H9 (cell line): Measurements from ENCODE around the gene ZNHIT6. TPM values are rescaled to one million over a fixed set of nuclear protein-coding genes. Genes with fewer than 3 reads are reported as not detected.
A peak's percentile ranks its signal among the peaks of the same experiment; 100 is the strongest.

Experiments
- DNase-seq: peaks from one replicate; pipeline ENCODE4 v3.0.0-alpha.2; 2017
- H2AFZ ChIP-seq: one replicate; pipeline ENCODE4 v1.6.1; 2013; ENCODE audit warnings: mild to moderate bottlenecking, low read length, control low read depth, moderate library complexity
- H2AK5ac ChIP-seq: 2 replicates; pipeline ENCODE4 v1.6.1; 2013; ENCODE audit warnings: low read length, control low read depth, mixed read lengths; ENCODE audit not compliant: insufficient read length
- H2BK120ac ChIP-seq: one replicate; pipeline ENCODE4 v1.6.1; 2013; ENCODE audit warnings: low read depth, mild to moderate bottlenecking, low read length, control low read depth, inconsistent platforms; ENCODE audit not compliant: poor library complexity, severe bottlenecking
- H2BK12ac ChIP-seq: 2 replicates; pipeline ENCODE4 v1.6.1; 2013; ENCODE audit warnings: low read length, control low read depth, mixed read lengths, low read depth; ENCODE audit not compliant: insufficient read length
- H2BK15ac ChIP-seq: 2 replicates; pipeline ENCODE4 v1.6.1; 2013; ENCODE audit warnings: low read depth, low read length, control low read depth
- H2BK20ac ChIP-seq: one replicate; pipeline ENCODE4 v1.6.1; 2013; ENCODE audit warnings: low read depth, mild to moderate bottlenecking, low read length, control low read depth, inconsistent platforms; ENCODE audit not compliant: poor library complexity, severe bottlenecking
- H2BK5ac ChIP-seq: 2 replicates; pipeline ENCODE4 v1.6.1; 2013; ENCODE audit warnings: low read length, control low read depth, mixed read lengths; ENCODE audit not compliant: insufficient read length
- H3K14ac ChIP-seq: 2 replicates; pipeline ENCODE4 v1.6.1; 2013; ENCODE audit warnings: low read length, control low read depth; ENCODE audit not compliant: insufficient read depth
- H3K18ac ChIP-seq: 2 replicates; pipeline ENCODE4 v1.6.1; 2013; ENCODE audit warnings: low read depth, mild to moderate bottlenecking, mixed read lengths, low read length, control low read depth; ENCODE audit not compliant: insufficient read length
- H3K23ac ChIP-seq: 2 replicates; pipeline ENCODE4 v1.6.1; 2013; ENCODE audit warnings: low read length, control low read depth, mixed read lengths, low read depth; ENCODE audit not compliant: insufficient read length
- H3K23me2 ChIP-seq: 2 replicates; pipeline ENCODE4 v1.6.1; 2013; ENCODE audit warnings: low read depth, mild to moderate bottlenecking, mixed read lengths, low read length, control low read depth; ENCODE audit not compliant: insufficient read length, poor library complexity, severe bottlenecking
- H3K27ac ChIP-seq: 2 replicates; pipeline ENCODE4 v1.5.1; 2013; ENCODE audit warnings: low read length, control low read depth, mixed read lengths, low read depth; ENCODE audit not compliant: insufficient read length
- H3K27me3 ChIP-seq: 2 replicates; pipeline ENCODE4 v1.6.1; 2013; ENCODE audit warnings: low read length, control low read depth, inconsistent platforms; ENCODE audit not compliant: insufficient read depth
- H3K4ac ChIP-seq: 2 replicates; pipeline ENCODE4 v1.6.1; 2013; ENCODE audit warnings: low read depth, mild to moderate bottlenecking, control low read depth, inconsistent platforms, low read length, moderate library complexity
- H3K4me1 ChIP-seq: 2 replicates; pipeline ENCODE4 v1.6.1; 2013; ENCODE audit warnings: low read length, control low read depth, inconsistent platforms; ENCODE audit not compliant: insufficient read depth
- H3K4me2 ChIP-seq: 2 replicates; pipeline ENCODE4 v1.6.1; 2013; ENCODE audit warnings: low read length, control low read depth, mixed read lengths; ENCODE audit not compliant: insufficient read length, insufficient read depth
- H3K56ac ChIP-seq: 2 replicates; pipeline ENCODE4 v1.6.1; 2013; ENCODE audit warnings: low read depth, mild to moderate bottlenecking, mixed read lengths, low read length, control low read depth; ENCODE audit not compliant: insufficient read length
- H3K79me1 ChIP-seq: 2 replicates; pipeline ENCODE4 v1.6.1; 2013; ENCODE audit warnings: low read depth, mild to moderate bottlenecking, moderate library complexity, low read length, control low read depth, inconsistent platforms; ENCODE audit not compliant: insufficient read depth, poor library complexity, severe bottlenecking
- H3K79me2 ChIP-seq: 2 replicates; pipeline ENCODE4 v1.6.1; 2013; ENCODE audit warnings: low read length, control low read depth, inconsistent platforms; ENCODE audit not compliant: insufficient read depth
- H3K9ac ChIP-seq: 2 replicates; pipeline ENCODE4 v1.6.1; 2013; ENCODE audit warnings: low read length, control low read depth, mixed read lengths; ENCODE audit not compliant: insufficient read length; ENCODE audit errors: extremely low read depth
- H3K9me3 ChIP-seq: one replicate; pipeline ENCODE4 v1.6.1; 2013; ENCODE audit warnings: low read depth, low read length, inconsistent platforms; ENCODE audit not compliant: control insufficient read depth
- H3T11ph ChIP-seq: one replicate; pipeline ENCODE4 v1.6.1; 2013; ENCODE audit warnings: mild to moderate bottlenecking, low read length, control low read depth, inconsistent platforms
- H4K20me1 ChIP-seq: one replicate; pipeline ENCODE4 v1.6.1; 2013; ENCODE audit not compliant: control insufficient read depth, insufficient read length, insufficient read depth
- H4K5ac ChIP-seq: 2 replicates; pipeline ENCODE4 v1.6.1; 2013; ENCODE audit warnings: low read depth, mild to moderate bottlenecking, mixed read lengths, low read length, control low read depth; ENCODE audit not compliant: insufficient read length
- H4K8ac ChIP-seq: replicated peaks from 2 replicates; pipeline ENCODE4 v1.6.1; 2013; ENCODE audit warnings: low read length, control low read depth, mixed read lengths, low read depth; ENCODE audit not compliant: insufficient read length
- H4K91ac ChIP-seq: 2 replicates; pipeline ENCODE4 v1.6.1; 2013; ENCODE audit warnings: low read depth, mild to moderate bottlenecking, moderate library complexity, mixed read lengths, low read length, control low read depth; ENCODE audit not compliant: insufficient read length
- H3K27ac Mint-ChIP-seq, 3 experiments: 2 replicates in 2 of 3; 3 replicates in 1 of 3; pipeline ENCODE4 v1.8.0; 2020 to 2021; ENCODE audit warnings: mixed read lengths in 3 of 3, mild to moderate bottlenecking in 1 of 3, moderate library complexity in 1 of 3
- H3K27me3 Mint-ChIP-seq: 2 replicates; pipeline ENCODE4 v1.8.0; 2021; ENCODE audit warnings: low read depth, mild to moderate bottlenecking, moderate library complexity, mixed read lengths
- H3K36me3 Mint-ChIP-seq, 3 experiments: 2 replicates in 2 of 3; 3 replicates in 1 of 3; pipeline ENCODE4 v1.8.0; 2020 to 2021; ENCODE audit warnings: low read depth in 3 of 3, mixed read lengths in 3 of 3; ENCODE audit not compliant: insufficient read depth in 1 of 3
- H3K4me1 Mint-ChIP-seq, 2 experiments: 2 replicates each; pipeline ENCODE4 v1.8.0; 2020; ENCODE audit warnings: mixed read lengths in 2 of 2
- H3K4me3 Mint-ChIP-seq, 2 experiments: 2 replicates in 1 of 2; 3 replicates in 1 of 2; pipeline ENCODE4 v1.8.0; 2020 to 2021; ENCODE audit warnings: mild to moderate bottlenecking in 2 of 2, mixed read lengths in 2 of 2, moderate library complexity in 1 of 2
- H3K9me3 Mint-ChIP-seq, 2 experiments: 2 replicates in 1 of 2; 3 replicates in 1 of 2; pipeline ENCODE4 v1.8.0; 2020; ENCODE audit warnings: mild to moderate bottlenecking in 2 of 2, mixed read lengths in 2 of 2, moderate library complexity in 1 of 2
- WGBS: extraction: QIAGEN DNeasy Blood & Tissue Kit; methylation state at CpG from one replicate; pipeline ENCODE4 v1.1.7; 2013; ENCODE audit warnings: missing lambda C conversion rate, low lambda C conversion rate, mixed read lengths; ENCODE audit not compliant: insufficient read length; ENCODE audit errors: extremely low coverage; 5-methylcytosine and 5-hydroxymethylcytosine counted together
- total RNA-seq: library from RNA; stranded (reverse); gene quantifications from 2 replicates; pipeline ENCODE4 v1.2.1, GENCODE V29; 2021
- TF ChIP-seq, protein P1 (sequence below): fragments of 200-600 bp; sonication (generic); conservative IDR thresholded peaks from 3 replicates; pipeline ENCODE4 v1.8.0; 2021; ENCODE audit warnings: antibody characterized with exemption, mild to moderate bottlenecking

The ZNHIT6 gene
- total RNA-seq, 1 experiment from 2014 or later: 21.5 TPM

DNA sequence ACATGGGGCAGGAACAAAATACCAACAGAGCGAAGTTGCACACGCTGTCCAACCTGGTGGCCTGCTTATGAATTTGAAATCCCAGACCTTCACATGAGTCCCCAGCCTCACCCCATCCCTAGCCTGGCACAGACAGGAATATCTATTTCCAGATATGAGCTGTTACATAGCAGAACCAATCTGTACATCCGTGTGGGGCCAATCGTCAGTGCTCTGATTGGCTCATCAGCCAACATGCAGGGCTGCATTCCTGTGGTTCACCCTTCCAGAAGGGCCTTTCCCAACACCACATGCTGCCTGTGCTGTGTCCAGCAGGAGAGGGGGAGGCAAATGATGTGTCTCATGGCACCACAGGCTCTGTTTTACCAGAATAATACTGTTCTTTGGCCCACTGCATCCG, 96.4 kb downstream of the ZNHIT6 start:
- Histone ChIP-seq H4K20me1 (no peaks in the 10 kb centered on the region), H3K79me1 (no peaks in the 10 kb centered on the region), H2BK5ac (no peak overlapping the region), H3K4me2 (no peak overlapping the region), H2AFZ (no peak overlapping the region), H3K9me3 (no peaks in the 10 kb centered on the region), H3K79me2 (no peaks in the 10 kb centered on the region), H3T11ph (no peak overlapping the region), H4K5ac (no peak overlapping the region), H2AK5ac (no peak overlapping the region), H2BK15ac (no peak overlapping the region), H3K4me1 (peaks cover 10% of the 10 kb centered on the region), H4K8ac (no peak overlapping the region), H2BK12ac (no peak overlapping the region), H3K4ac (no peak overlapping the region), H3K56ac (no peak overlapping the region), H3K18ac (no peak overlapping the region), H3K14ac (no peak overlapping the region), H3K23ac (no peak overlapping the region), H3K9ac (no peak overlapping the region), H4K91ac (peak overlapping the region; percentile 70), H2BK120ac (no peak overlapping the region), H2BK20ac (no peak overlapping the region), H3K27me3 (no peaks in the 10 kb centered on the region), H3K27ac (no peak overlapping the region), H3K23me2 (no peaks in the 10 kb centered on the region)
- no peaks in the 10 kb centered on the region for H3K9me3 Mint-ChIP-seq
- H3K4me1 Mint-ChIP-seq: peaks cover 23 to 40% of the 10 kb centered on the region in 2 experiments
- WGBS: no CpG with 5 or more reads among the region's 5 CpGs
- no peaks in the 10 kb centered on the region for H3K27me3 Mint-ChIP-seq
- no peaks in the 10 kb centered on the region for H3K36me3 Mint-ChIP-seq
- no peak overlapping the region for H3K4me3 Mint-ChIP-seq
- TF ChIP-seq, protein P1, sequence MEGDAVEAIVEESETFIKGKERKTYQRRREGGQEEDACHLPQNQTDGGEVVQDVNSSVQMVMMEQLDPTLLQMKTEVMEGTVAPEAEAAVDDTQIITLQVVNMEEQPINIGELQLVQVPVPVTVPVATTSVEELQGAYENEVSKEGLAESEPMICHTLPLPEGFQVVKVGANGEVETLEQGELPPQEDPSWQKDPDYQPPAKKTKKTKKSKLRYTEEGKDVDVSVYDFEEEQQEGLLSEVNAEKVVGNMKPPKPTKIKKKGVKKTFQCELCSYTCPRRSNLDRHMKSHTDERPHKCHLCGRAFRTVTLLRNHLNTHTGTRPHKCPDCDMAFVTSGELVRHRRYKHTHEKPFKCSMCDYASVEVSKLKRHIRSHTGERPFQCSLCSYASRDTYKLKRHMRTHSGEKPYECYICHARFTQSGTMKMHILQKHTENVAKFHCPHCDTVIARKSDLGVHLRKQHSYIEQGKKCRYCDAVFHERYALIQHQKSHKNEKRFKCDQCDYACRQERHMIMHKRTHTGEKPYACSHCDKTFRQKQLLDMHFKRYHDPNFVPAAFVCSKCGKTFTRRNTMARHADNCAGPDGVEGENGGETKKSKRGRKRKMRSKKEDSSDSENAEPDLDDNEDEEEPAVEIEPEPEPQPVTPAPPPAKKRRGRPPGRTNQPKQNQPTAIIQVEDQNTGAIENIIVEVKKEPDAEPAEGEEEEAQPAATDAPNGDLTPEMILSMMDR: no peak
- H3K27ac Mint-ChIP-seq: peak overlapping the region in 1 of 3 experiments; percentile 17; a peak in 2 of 7 replicates
- no peak for DNase-seq
